ENCODE measurements around the gene CNBP. TPM values are rescaled to one million over a fixed set of nuclear protein-coding genes. Genes with fewer than 3 reads are reported as not detected.
"Not testable (repeated sequence)": the region's sequence is repeated elsewhere in the genome, so short reads cannot be mapped to it uniquely, and the experiment has no call there.

CNBP gene
- total RNA-seq, 2 experiments from 2014 or later: 305 to 379 TPM

DNA sequence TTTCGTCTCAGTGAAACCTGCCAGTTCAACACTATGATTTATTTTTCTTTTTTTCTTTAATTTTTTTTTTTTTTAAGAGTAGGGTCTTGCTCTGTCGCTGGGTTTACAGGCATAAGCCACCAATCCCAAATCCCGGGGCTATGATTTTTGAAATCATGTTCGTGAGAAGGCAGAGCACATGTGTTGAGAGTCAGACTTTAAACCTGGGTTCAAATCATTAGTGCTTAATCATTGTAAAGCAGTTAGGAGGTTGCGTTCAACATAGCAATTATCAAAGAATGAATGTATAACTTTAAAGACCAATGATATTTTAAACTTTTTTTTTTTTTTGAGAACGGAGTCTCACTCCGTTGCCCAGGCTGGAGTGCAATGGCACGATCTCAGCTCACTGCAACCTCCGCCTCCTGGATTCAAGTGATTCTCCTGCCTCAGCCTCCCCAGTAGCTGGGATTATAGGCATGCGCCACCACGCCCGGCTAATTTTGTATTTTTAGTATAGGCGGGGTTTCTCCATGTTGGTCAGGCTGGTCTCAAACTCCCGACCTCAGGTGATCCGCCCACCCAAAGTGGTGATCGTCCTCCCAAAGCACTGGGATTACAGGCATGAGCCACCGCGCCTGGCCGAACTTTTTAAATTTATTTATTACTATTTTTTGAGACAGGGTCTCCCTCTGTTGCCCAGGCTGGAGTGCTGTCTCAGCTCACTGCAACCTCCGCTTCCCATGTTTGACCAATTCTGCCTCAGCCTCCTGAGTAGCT is 1.3 kb upstream of the CNBP start:
- not testable (repeated sequence) for H3K27me3 Mint-ChIP-seq; H3K9me3 Mint-ChIP-seq (ENCODE audit: low read depth); DNase-seq; ATAC-seq
- H3K4me1 Mint-ChIP-seq: peaks cover 19% of the 10 kb centered on the region
- intact Hi-C loops (cut with DNase I, micrococcal nuclease): loop anchor here (1.0 to 10.0 kb wide), 7 partner anchors 45 to 1130 kb away; partner anchors contain the start of genes RAB7A (in 1 of the 2) and SEC61A1 (in 1 of the 2)
- H3K36me3 Mint-ChIP-seq (ENCODE audit: low read depth): peaks cover 32% of the 10 kb centered on the region
- CTCF ChIA-PET: interaction anchor here (1.1 to 2.8 kb wide), 3 partner anchors 23 to 92 kb away, joined by 3 to 26 read pairs (median 12); no protein-coding TSS in a partner anchor
- POLR2A ChIA-PET: interaction anchor here (1.0 to 1.4 kb wide), 2 partner anchors 12 to 64 kb away, joined by 3 to 4 read pairs; partner anchors contain the start of gene COPG1
- H3K4me3 Mint-ChIP-seq: peak overlapping the region; percentile 96
- H3K27ac Mint-ChIP-seq: peak overlapping the region; percentile 99

DNA sequence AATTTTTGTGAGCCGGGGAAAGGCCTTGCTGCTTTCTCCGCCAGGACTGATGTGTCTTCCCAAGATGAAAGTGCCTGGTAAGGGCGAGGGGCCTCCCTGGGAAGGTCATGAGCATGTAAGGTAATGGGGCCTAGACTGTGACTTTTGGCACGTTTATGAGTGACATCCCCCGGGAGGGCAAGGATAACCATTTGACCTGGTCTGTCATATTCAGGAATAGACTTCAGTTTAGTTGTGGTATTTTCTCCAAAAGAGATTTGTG is 631 bp upstream of the CNBP start:
- peak overlapping the region; percentile 96 for H3K4me3 Mint-ChIP-seq
- H3K27ac Mint-ChIP-seq: peak overlapping the region; percentile 99
- ChIA-PET POLR2A (interaction anchor here (0.6 to 1.5 kb wide), 2 partner anchors 23 to 131 kb away, joined by 3 read pairs; no protein-coding TSS in a partner anchor), CTCF (no interaction called here)
- H3K4me1 Mint-ChIP-seq: peaks cover 23% of the 10 kb centered on the region
- peaks cover 37% of the 10 kb centered on the region for H3K36me3 Mint-ChIP-seq (ENCODE audit: low read depth)
- intact Hi-C loops (cut with DNase I, micrococcal nuclease): loop anchor here (1.0 to 10.0 kb wide), 7 partner anchors 46 to 1130 kb away; partner anchors contain the start of genes RAB7A (in 1 of the 2) and SEC61A1 (in 1 of the 2)
- DNase-seq (peak; percentile 48), ATAC-seq (peak; percentile 13)
- no peaks in the 10 kb centered on the region for H3K27me3 Mint-ChIP-seq
- H3K9me3 Mint-ChIP-seq (ENCODE audit: low read depth): no peaks in the 10 kb centered on the region

DNA sequence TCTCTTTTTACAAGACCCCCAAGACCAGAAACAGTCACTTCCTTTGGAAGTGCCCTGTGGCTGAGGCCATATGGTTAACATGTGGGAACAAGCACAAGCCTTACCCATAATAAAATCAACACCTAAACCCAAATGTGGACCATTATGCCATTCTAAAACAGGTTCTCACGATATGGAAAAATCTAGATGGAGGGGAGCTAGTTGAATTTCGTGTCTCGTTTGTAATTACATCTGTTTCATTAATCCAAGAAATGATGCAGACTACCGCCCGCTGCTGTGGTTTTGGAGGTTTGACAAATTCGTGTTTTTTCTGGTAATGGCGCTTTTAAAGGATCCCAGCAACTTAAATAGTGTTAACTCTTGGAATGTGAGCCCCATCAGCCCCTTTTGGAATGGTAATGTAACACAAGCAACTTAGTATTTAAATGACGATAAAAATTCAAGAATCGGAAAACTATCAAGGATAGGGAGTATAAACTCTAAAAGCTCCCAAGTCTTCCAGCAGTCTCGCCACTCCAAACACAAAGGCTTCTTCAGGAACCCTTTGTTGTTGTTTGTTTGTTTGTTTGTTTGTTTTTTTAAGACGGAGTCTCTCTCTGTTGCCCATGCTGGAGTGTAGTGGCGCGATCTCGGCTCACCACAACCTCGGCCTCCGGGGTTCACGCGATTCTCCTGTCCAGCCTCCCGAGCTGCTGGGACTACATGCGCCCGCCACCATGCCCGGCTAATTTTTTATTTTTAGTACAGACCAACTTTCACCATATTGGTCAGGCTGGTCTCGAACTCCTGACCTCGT is 1.1 kb downstream of the CNBP start:
- Mint-ChIP-seq H3K4me3 (peak overlapping the region; percentile 96), H3K27me3 (no peaks in the 10 kb centered on the region), H3K9me3 (ENCODE audit: low read depth) (no peaks in the 10 kb centered on the region), H3K36me3 (ENCODE audit: low read depth) (peaks cover 52% of the 10 kb centered on the region), H3K27ac (peak overlapping the region; percentile 99), H3K4me1 (peaks cover 38% of the 10 kb centered on the region)
- peak; percentile 0 for ATAC-seq
- CTCF ChIA-PET: interaction anchor here (0.6 to 6.7 kb wide), 8 partner anchors 12 to 396 kb away, joined by 3 to 49 read pairs (median 3); partner anchors contain the start of gene ISY1
- POLR2A ChIA-PET: interaction anchor here (0.7 to 1.5 kb wide), 9 partner anchors 13 to 493 kb away, joined by 3 to 5 read pairs (median 3); no protein-coding TSS in a partner anchor
- intact Hi-C loops (cut with DNase I, micrococcal nuclease): loop anchor here (1.0 to 10.0 kb wide), 15 partner anchors 21 to 1128 kb away; partner anchors contain the start of genes COPG1 (in 2 of the 2), ISY1 (in 2 of the 2), ACAD9 (in 1 of the 2) and HMCES (in 1 of the 2)
- DNase-seq: peak; percentile 52

DNA sequence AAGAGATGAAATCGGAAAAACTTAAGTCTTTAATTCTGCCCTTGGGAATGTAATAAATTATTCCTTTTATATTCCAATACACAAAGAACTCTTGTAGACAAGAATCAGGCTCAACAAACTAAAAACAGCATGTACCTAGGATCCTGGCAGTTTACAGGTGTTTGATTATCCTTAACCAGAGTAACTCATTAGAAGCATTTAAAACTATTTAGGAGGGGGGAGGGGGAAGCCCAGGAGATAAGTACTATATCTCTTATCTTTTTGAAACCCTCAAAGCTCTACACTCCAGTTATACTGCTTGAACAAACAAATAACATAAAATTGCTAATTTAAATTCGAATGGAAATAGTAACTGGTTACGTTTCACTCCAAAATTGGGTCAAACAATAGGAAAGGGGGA is 1.9 kb downstream of the CNBP start:
- no peak for ATAC-seq
- intact Hi-C loops (cut with DNase I, micrococcal nuclease): loop anchor here (1.0 to 10.0 kb wide), 11 partner anchors 21 to 1127 kb away; partner anchors contain the start of genes ACAD9 (in 1 of the 2), COPG1 (in 1 of the 2), IFT122 (in 1 of the 2) and ISY1 (in 1 of the 2)
- H3K4me1 Mint-ChIP-seq: peaks cover 46% of the 10 kb centered on the region
- peak overlapping the region; percentile 96 for H3K4me3 Mint-ChIP-seq
- DNase-seq: no peak
- POLR2A ChIA-PET: interaction anchor here (0.9 to 1.3 kb wide), 3 partner anchors 12 to 61 kb away, joined by 3 to 4 read pairs (median 3); no protein-coding TSS in a partner anchor
- H3K27ac Mint-ChIP-seq: peak overlapping the region; percentile 99
- H3K36me3 Mint-ChIP-seq (ENCODE audit: low read depth): peaks cover 59% of the 10 kb centered on the region
- CTCF ChIA-PET: interaction anchor here (0.6 to 6.7 kb wide), 5 partner anchors 20 to 395 kb away, joined by 3 to 49 read pairs (median 3); partner anchors contain the start of gene ISY1
- H3K9me3 Mint-ChIP-seq (ENCODE audit: low read depth): no peaks in the 10 kb centered on the region
- no peaks in the 10 kb centered on the region for H3K27me3 Mint-ChIP-seq

DNA sequence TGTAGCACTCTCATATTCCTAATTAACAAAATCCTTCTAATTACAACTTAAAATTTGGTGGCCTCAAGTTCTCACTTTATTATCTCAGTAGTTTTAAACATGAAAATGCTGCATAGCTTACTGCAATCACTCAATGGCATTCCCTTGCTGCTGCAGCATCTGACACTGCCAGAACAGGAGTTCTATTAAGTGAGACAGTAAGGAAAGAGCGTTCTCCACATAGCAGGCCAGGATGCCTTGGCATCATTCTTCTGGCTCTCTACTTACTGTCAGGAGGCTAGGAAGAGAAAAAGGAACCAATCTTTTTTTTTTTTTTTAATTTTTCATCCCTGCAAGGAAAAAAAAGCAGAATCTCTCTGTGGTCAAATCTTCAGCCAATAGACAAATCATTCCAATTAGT is 3.2 kb downstream of the CNBP start:
- intact Hi-C loops (cut with DNase I, micrococcal nuclease): loop anchor here (5.0 to 10.0 kb wide), 4 partner anchors 52 to 1126 kb away; partner anchors contain the start of genes RAB7A (in 1 of the 2) and SEC61A1 (in 1 of the 2)
- Mint-ChIP-seq H3K9me3 (ENCODE audit: low read depth) (no peaks in the 10 kb centered on the region), H3K27me3 (no peaks in the 10 kb centered on the region), H3K36me3 (ENCODE audit: low read depth) (peaks cover 73% of the 10 kb centered on the region), H3K4me1 (peaks cover 51% of the 10 kb centered on the region), H3K4me3 (peak overlapping the region; percentile 96), H3K27ac (peak overlapping the region; percentile 99)
- CTCF ChIA-PET: interaction anchor here (0.7 to 6.7 kb wide), 2 partner anchors 19 to 65 kb away, joined by 3 to 49 read pairs; partner anchors contain the start of gene ISY1
- DNase-seq (no peak), ATAC-seq (no peak)
- POLR2A ChIA-PET: interaction anchor here (0.7 kb wide), 1 partner anchor 14 kb away, joined by 8 read pairs; no protein-coding TSS in a partner anchor

DNA sequence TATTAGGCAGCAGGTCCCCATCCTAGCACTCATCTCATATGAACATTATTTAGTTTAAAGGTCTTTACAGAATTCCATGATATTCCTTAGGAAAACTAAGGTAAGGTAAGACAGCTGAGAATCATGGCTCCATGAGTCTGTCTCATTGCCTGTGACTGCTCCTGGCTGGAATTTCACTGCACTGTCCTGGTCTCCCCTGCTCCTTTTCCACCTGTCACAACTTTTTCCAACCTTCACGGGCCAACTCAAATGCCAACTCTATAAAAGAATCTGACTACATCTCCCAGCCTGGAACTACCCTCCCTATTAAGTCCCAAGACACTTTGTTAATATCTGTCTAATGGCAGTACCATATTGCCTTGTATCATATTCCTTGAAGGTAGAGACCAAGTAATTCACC is 7.6 kb downstream of the CNBP start:
- intact Hi-C loops (cut with DNase I, micrococcal nuclease): no loop called here
- CTCF ChIA-PET: interaction anchor here (0.6 to 1.9 kb wide), 2 partner anchors 14 to 379 kb away, joined by 3 to 6 read pairs; no protein-coding TSS in a partner anchor
- Mint-ChIP-seq H3K4me1 (peaks cover 80% of the 10 kb centered on the region), H3K27ac (peak overlapping the region; percentile 67), H3K36me3 (ENCODE audit: low read depth) (peaks cover 72% of the 10 kb centered on the region), H3K9me3 (ENCODE audit: low read depth) (no peaks in the 10 kb centered on the region), H3K27me3 (no peaks in the 10 kb centered on the region), H3K4me3 (peak overlapping the region; percentile 55)
- no peak for DNase-seq
- POLR2A ChIA-PET: interaction anchor here (0.5 to 1.2 kb wide), 2 partner anchors 40 to 160 kb away, joined by 4 to 5 read pairs; no protein-coding TSS in a partner anchor
- ATAC-seq: no peak

DNA sequence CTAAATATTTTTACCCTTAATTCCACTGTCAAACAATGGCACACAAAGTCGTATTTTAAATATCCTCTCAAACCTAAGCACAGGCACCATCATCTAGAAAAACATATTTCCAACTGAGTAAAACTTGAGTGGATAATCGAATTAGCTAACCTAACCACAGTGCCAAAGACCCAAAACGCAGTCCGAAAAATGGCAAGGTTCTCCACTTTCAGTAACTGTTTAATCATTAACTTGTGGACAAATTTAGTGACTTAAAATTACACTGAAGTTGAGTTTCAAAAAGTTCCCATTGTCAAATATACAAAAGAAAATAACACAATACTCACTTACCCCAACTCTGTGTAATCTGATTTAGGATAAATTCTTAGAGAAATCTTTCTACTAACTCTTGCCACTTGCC is 10.0 kb downstream of the CNBP start:
- intact Hi-C loops (cut with DNase I, micrococcal nuclease): no loop called here
- Mint-ChIP-seq H3K9me3 (ENCODE audit: low read depth) (no peaks in the 10 kb centered on the region), H3K27ac (peak overlapping the region; percentile 69), H3K27me3 (no peaks in the 10 kb centered on the region), H3K4me3 (no peak overlapping the region), H3K4me1 (peaks cover 63% of the 10 kb centered on the region), H3K36me3 (ENCODE audit: low read depth) (peaks cover 71% of the 10 kb centered on the region)
- DNase-seq (no peak), ATAC-seq (no peak)
- ChIA-PET CTCF (no interaction called here), POLR2A (no interaction called here)

- Mint-ChIP-seq H3K4me1 (peaks cover 57% of the 10 kb centered on the region), H3K9me3 (ENCODE audit: low read depth) (no peaks in the 10 kb centered on the region), H3K27me3 (no peaks in the 10 kb centered on the region), H3K36me3 (ENCODE audit: low read depth) (peaks cover 68% of the 10 kb centered on the region), H3K4me3 (no peak overlapping the region), H3K27ac (peak overlapping the region; percentile 55)
- intact Hi-C loops (cut with DNase I, micrococcal nuclease): no loop called here
- CTCF ChIA-PET: no interaction called here
- POLR2A ChIA-PET: no interaction called here
- ATAC-seq (no peak), DNase-seq (no peak)
Observed at GRCh38 chr3:129173206-129173605, 10.5 kb downstream of the CNBP start.

- ATAC-seq (no peak), DNase-seq (no peak)
- ChIA-PET CTCF (interaction anchor here (1.8 kb wide), 2 partner anchors 79 to 113 kb away, joined by 5 to 11 read pairs; no protein-coding TSS in a partner anchor), POLR2A (interaction anchor here (0.6 to 0.7 kb wide), 3 partner anchors 13 to 125 kb away, joined by 4 to 8 read pairs (median 7); no protein-coding TSS in a partner anchor)
- Mint-ChIP-seq H3K36me3 (ENCODE audit: low read depth) (peaks cover 45% of the 10 kb centered on the region), H3K9me3 (ENCODE audit: low read depth) (no peaks in the 10 kb centered on the region), H3K4me1 (peaks cover 19% of the 10 kb centered on the region), H3K4me3 (no peak overlapping the region), H3K27me3 (no peaks in the 10 kb centered on the region), H3K27ac (no peak overlapping the region)
- intact Hi-C loops (cut with DNase I, micrococcal nuclease): no loop called here
Observed at GRCh38 chr3:129166579-129167332, 16.9 kb downstream of the CNBP start.

GRCh38 chr3:129165594-129165993 is 18.1 kb downstream of the CNBP start:
- ATAC-seq: not testable (repeated sequence)

More at GRCh38 chr3:129165594-129165993, 18.1 kb downstream of the CNBP start:
- H3K27ac Mint-ChIP-seq; H3K27me3 Mint-ChIP-seq; intact Hi-C loops (cut with DNase I, micrococcal nuclease); DNase-seq; H3K4me3 Mint-ChIP-seq; H3K9me3 Mint-ChIP-seq (ENCODE audit: low read depth); POLR2A ChIA-PET: not testable (repeated sequence)
- Mint-ChIP-seq H3K36me3 (ENCODE audit: low read depth) (peaks cover 36% of the 10 kb centered on the region), H3K4me1 (peaks cover 15% of the 10 kb centered on the region)
- CTCF ChIA-PET: interaction anchor here (1.8 kb wide), 1 partner anchor 80 kb away, joined by 5 read pairs; no protein-coding TSS in a partner anchor

All from activated CD4-positive, alpha-beta T cell treated with anti-CD3 and anti-CD28 coated beads for 36 hours (primary cell).